HG02840 (cell line): ENCODE measurements around the gene LCN2.
A peak's percentile ranks its signal among the peaks of the same experiment; 100 is the strongest.

ENCODE experiments used
- ATAC-seq: cut with Tn5 transposase; IDR thresholded peaks from one replicate; pipeline ENCODE4 v1.9.1; 2021; ENCODE audit warnings: mild to moderate bottlenecking, moderate library complexity, moderate number of reproducible peaks; ENCODE audit not compliant: unreplicated experiment, low FRiP score

The LCN2 gene

GRCh38 chr9:128190516-128191405, 41.5 kb downstream of the LCN2 start:
- ATAC-seq = peak; percentile 22

- peak; percentile 72 for ATAC-seq
These were observed 42.3 kb downstream of the LCN2 start, which contains the start of gene CIZ1 for GRCh38 chr9:128191406-128192046. Gene CIZ1 (minus strand): TSS chr9:128191572. CDS start chr9:128190857, 715 bp downstream.

- ATAC-seq = no peak
These were observed 43.5 kb downstream of the LCN2 start for GRCh38 chr9:128192601-128193371.

GRCh38 chr9:128193469-128194096, 44.3 kb downstream of the LCN2 start:
- ATAC-seq = no peak

- no peak for ATAC-seq
These were observed 52.5 kb downstream of the LCN2 start for GRCh38 chr9:128201441-128202369.

- no peak for ATAC-seq
These were observed 53.4 kb downstream of the LCN2 start for GRCh38 chr9:128202648-128203023.
